OCI-LY7 (cell line): ENCODE results near the gene PLD6. TPM values are rescaled to one million over a fixed set of nuclear protein-coding genes. Genes with fewer than 3 reads are reported as not detected.

ENCODE experiments used
- BruUV-seq: library from RNA; stranded (reverse); fragments of 400-500 nt; replicated peaks from 2 replicates; lab custom pipeline; 2021; lab: Mats Ljungman, UMichigan
- CTCF ChIA-PET: fragments of 300-600 bp; sonication (Branson Sonifier 250); formaldehyde crosslinking; loops from one replicate; lab custom pipeline; 2022; ENCODE audit warnings: antibody characterized with exemption; ENCODE audit not compliant: unreplicated experiment; lab: Charles Lee
- POLR2A ChIA-PET: fragments of 300-600 bp; sonication (Branson Sonifier 250); formaldehyde crosslinking; loops from one replicate; lab custom pipeline; 2022; ENCODE audit warnings: antibody characterized with exemption; lab: Charles Lee
- DNase-seq: peaks from one replicate; pipeline ENCODE4 v3.0.0-alpha.2; 2015; ENCODE audit warnings: low spot score
- H2AFZ ChIP-seq: fragments of 200-600 bp; sonication (generic), shearing (Covaris generic); 2 replicates; pipeline ENCODE4 v1.6.1; 2014; ENCODE audit warnings: mild to moderate bottlenecking, antibody characterized with exemption, low read length, moderate library complexity
- H3K27ac ChIP-seq: fragments of 200-600 bp; sonication (generic); 2 replicates; pipeline ENCODE4 v1.5.1; 2014; ENCODE audit warnings: mixed run types, low read depth, mild to moderate bottlenecking, moderate library complexity, low read length, inconsistent platforms; ENCODE audit not compliant: poor library complexity, severe bottlenecking
- H3K36me3 ChIP-seq: fragments of 200-600 bp; sonication (generic); 2 replicates; pipeline ENCODE4 v1.6.1; 2014; ENCODE audit warnings: mild to moderate bottlenecking, antibody characterized with exemption, low read length, moderate library complexity, mixed read lengths; ENCODE audit not compliant: insufficient read depth
- H3K4me1 ChIP-seq: fragments of 200-600 bp; sonication (generic); 2 replicates; pipeline ENCODE4 v1.5.1; 2014; ENCODE audit warnings: mild to moderate bottlenecking, low read length; ENCODE audit not compliant: insufficient read depth, poor library complexity, severe bottlenecking
- H3K4me2 ChIP-seq: fragments of 200-600 bp; sonication (generic); 2 replicates; pipeline ENCODE4 v1.6.1; 2014; ENCODE audit warnings: mild to moderate bottlenecking, low read length
- H3K4me3 ChIP-seq: fragments of 200-600 bp; sonication (generic); 2 replicates; pipeline ENCODE4 v1.5.1; 2014; ENCODE audit warnings: mild to moderate bottlenecking, low read depth, low read length; ENCODE audit not compliant: poor library complexity, severe bottlenecking
- H3K79me2 ChIP-seq: fragments of 200-600 bp; sonication (generic); 2 replicates; pipeline ENCODE4 v1.6.1; 2016; ENCODE audit warnings: low read depth, mild to moderate bottlenecking, low read length, moderate library complexity, mixed read lengths; ENCODE audit not compliant: insufficient read depth
- H3K9me2 ChIP-seq: fragments of 200-600 bp; sonication (generic); 2 replicates; pipeline ENCODE4 v1.6.1; 2016; ENCODE audit warnings: mild to moderate bottlenecking, low read length, mixed read lengths; ENCODE audit not compliant: insufficient read depth
- H3K9me3 ChIP-seq: fragments of 200-600 bp; sonication (generic); 2 replicates; pipeline ENCODE4 v1.6.1; 2014; ENCODE audit warnings: mild to moderate bottlenecking, mixed run types, low read length, mixed read lengths
- H4K20me1 ChIP-seq: fragments of 200-600 bp; sonication (generic); 2 replicates; pipeline ENCODE4 v1.6.1; 2014; ENCODE audit warnings: mild to moderate bottlenecking, antibody characterized with exemption, low read length, moderate library complexity, mixed read lengths; ENCODE audit not compliant: insufficient read depth
- EZH2phosphoT487 ChIP-seq: fragments of 200-600 bp; sonication (generic); IDR thresholded peaks from 2 replicates; pipeline ENCODE4 v1.6.1; 2018; ENCODE audit warnings: low read depth, borderline replicate concordance, mild to moderate bottlenecking, mixed run types, antibody characterized with exemption, low read length, moderate library complexity, mixed read lengths
- intact Hi-C: fragments of 100-400 bp; cut with micrococcal nuclease; formaldehyde crosslinking; loops from one replicate; pipeline ENCODE4 v1.10.0; 2022; ENCODE audit not compliant: unreplicated experiment
- total RNA-seq, 2 experiments: library from RNA; depleted of rRNA in 1 of 2; stranded (reverse); fragments of >200 nt in 1 of 2; shearing (Covaris generic) in 1 of 2; gene quantifications; 2 replicates each; pipeline ENCODE4 v1.2.3, GENCODE V29; 2014 to 2022
- TF ChIP-seq, protein P1 (sequence below): fragments of 200-600 bp; sonication (generic); conservative IDR thresholded peaks from 2 replicates; pipeline ENCODE4 v1.5.1; 2014; ENCODE audit warnings: mild to moderate bottlenecking, antibody characterized with exemption, low read length, moderate library complexity, mixed read lengths

PLD6 gene
- total RNA-seq, 2 experiments from 2014 or later = not detected

DNA sequence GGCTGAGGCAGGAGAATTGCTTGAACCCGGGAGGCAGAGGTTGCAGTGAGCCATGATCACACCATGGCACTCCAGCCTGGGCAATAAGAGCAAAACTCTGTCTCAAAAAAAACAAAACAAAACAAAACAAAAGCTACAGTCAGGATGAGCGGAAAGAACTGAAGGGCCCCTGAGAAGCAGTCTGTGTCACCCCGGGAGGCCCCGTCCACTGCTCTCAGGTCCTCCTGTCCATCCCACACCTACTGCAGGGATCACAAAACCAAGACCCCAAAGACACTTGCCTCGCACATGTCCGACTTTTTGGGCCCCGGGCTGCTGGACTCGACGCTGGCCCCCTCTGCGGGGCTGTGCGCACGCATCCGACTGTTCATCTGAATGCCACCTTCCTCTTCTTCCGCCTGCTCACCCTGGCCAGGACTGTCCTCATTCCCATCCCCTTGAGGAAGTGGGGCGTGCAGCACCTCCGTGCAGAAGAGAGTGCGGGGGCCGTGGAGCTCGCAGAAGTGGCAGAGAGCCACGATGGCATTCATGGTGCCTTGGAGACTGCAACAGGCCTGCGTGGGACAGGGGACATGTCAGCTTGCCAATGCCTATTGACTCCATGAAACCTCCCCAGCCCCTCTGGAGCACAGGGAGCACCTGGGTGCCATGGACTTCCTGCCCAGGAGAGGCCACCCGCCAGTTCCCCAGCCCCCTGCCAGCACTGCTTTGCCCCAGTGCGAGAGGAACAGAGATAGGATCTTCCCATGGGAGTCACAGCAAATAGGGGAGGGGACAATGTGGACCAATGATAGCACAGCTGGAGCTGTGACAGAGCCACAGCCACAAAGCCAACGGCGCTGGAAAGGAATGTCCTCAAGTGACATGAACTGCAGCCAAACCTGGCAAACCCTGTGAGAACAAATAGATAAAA, 21.7 kb upstream of the PLD6 start:
- intact Hi-C loops = no loop called here
- Histone ChIP-seq H4K20me1 (no peaks in the 10 kb centered on the region; the same call in 1 of the 2 replicates), H3K9me3 (no peaks in the 10 kb centered on the region), H3K27ac (no peak overlapping the region), H3K79me2 (no peaks in the 10 kb centered on the region), H3K4me1 (no peaks in the 10 kb centered on the region), H3K36me3 (peaks cover 55% of the 10 kb centered on the region; the same call in 1 of the 2 replicates), H3K4me2 (no peak overlapping the region), H2AFZ (no peak overlapping the region), H3K9me2 (no peaks in the 10 kb centered on the region), H3K4me3 (no peak overlapping the region)
- CTCF ChIA-PET = no interaction called here
- POLR2A ChIA-PET = interaction anchor here (0.6 kb wide), 1 partner anchor 43 kb away, joined by 3 read pairs; no protein-coding TSS in a partner anchor
- no peak for TF ChIP-seq EZH2phosphoT487
- TF ChIP-seq, protein P1, sequence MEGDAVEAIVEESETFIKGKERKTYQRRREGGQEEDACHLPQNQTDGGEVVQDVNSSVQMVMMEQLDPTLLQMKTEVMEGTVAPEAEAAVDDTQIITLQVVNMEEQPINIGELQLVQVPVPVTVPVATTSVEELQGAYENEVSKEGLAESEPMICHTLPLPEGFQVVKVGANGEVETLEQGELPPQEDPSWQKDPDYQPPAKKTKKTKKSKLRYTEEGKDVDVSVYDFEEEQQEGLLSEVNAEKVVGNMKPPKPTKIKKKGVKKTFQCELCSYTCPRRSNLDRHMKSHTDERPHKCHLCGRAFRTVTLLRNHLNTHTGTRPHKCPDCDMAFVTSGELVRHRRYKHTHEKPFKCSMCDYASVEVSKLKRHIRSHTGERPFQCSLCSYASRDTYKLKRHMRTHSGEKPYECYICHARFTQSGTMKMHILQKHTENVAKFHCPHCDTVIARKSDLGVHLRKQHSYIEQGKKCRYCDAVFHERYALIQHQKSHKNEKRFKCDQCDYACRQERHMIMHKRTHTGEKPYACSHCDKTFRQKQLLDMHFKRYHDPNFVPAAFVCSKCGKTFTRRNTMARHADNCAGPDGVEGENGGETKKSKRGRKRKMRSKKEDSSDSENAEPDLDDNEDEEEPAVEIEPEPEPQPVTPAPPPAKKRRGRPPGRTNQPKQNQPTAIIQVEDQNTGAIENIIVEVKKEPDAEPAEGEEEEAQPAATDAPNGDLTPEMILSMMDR = no peak
- BruUV-seq = no TSS peak
- no peak for DNase-seq

GRCh38 chr17:17226451-17227265, 20.5 kb upstream of the PLD6 start:
- H3K9me2 ChIP-seq = no peaks in the 10 kb centered on the region
- H2AFZ ChIP-seq = no peak overlapping the region
- POLR2A ChIA-PET = interaction anchor here (0.6 kb wide), 2 partner anchors 54 kb away, joined by 3 read pairs; no protein-coding TSS in a partner anchor
- no peaks in the 10 kb centered on the region for H3K4me1 ChIP-seq
- peaks cover 59% of the 10 kb centered on the region; the same call in 1 of the 2 replicates for H3K36me3 ChIP-seq
- H3K4me2 ChIP-seq = no peak overlapping the region
- intact Hi-C loops = no loop called here
- no peaks in the 10 kb centered on the region; the same call in 1 of the 2 replicates for H4K20me1 ChIP-seq
- H3K79me2 ChIP-seq = no peaks in the 10 kb centered on the region
- H3K27ac ChIP-seq = no peak overlapping the region
- no peak for TF ChIP-seq EZH2phosphoT487
- TF ChIP-seq, protein P1 = no peak
- no peak overlapping the region for H3K4me3 ChIP-seq
- no TSS peak for BruUV-seq
- DNase-seq = no peak
- CTCF ChIA-PET = no interaction called here
- no peaks in the 10 kb centered on the region for H3K9me3 ChIP-seq
